ENCODE data around the gene FCHO2.

GRCh38 chr5:72956324-72957140 is 691 bp downstream of the FCHO2 start:
- TF ChIP-seq GATA2 (IDR thresholded peaks at IDR 0.05; ENCODE audit: low read depth, low read length), result no peak
- TF ChIP-seq GATA3 (IDR thresholded peaks at IDR 0.05; ENCODE audit: low read depth, low read length), result no peak
